ENCODE measurements around the gene FFAR2.
"Not testable (repeated sequence)": the region's sequence is repeated elsewhere in the genome, so short reads cannot be mapped to it uniquely, and the experiment has no call there.

FFAR2 gene

GRCh38 chr19:35471946-35472345 is 23.9 kb downstream of the FFAR2 start:
- no peak for TF ChIP-seq CTCF (IDR thresholded peaks at IDR 0.05; ENCODE audit: low read length, missing control alignments)
- H3K4me3 ChIP-seq (replicated peaks; ENCODE audit: low read depth, low read length), result no peak overlapping the region
- no peak for DNase-seq (ENCODE audit: low read depth)

- DNase-seq (ENCODE audit: low read depth), result no peak
- no peak overlapping the region for H3K4me3 ChIP-seq (replicated peaks; ENCODE audit: low read depth, low read length)
Observed at GRCh38 chr19:35474104-35474503, 26.0 kb downstream of the FFAR2 start.

GRCh38 chr19:35474594-35474993 is 26.5 kb downstream of the FFAR2 start:
- H3K4me3 ChIP-seq (replicated peaks; ENCODE audit: low read depth, low read length); DNase-seq (ENCODE audit: low read depth): not testable (repeated sequence)

More at GRCh38 chr19:35474104-35474503, 26.0 kb downstream of the FFAR2 start:
- TF ChIP-seq CTCF (IDR thresholded peaks at IDR 0.05; ENCODE audit: low read length, missing control alignments), result no peak

- no peak for DNase-seq (ENCODE audit: low read depth)
- no peak for TF ChIP-seq CTCF (IDR thresholded peaks at IDR 0.05; ENCODE audit: low read length, missing control alignments)
- H3K4me3 ChIP-seq (replicated peaks; ENCODE audit: low read depth, low read length), result no peak overlapping the region
Observed at GRCh38 chr19:35476149-35476548, 28.1 kb downstream of the FFAR2 start.

- DNase-seq (ENCODE audit: low read depth), result no peak
- no peak overlapping the region for H3K4me3 ChIP-seq (replicated peaks; ENCODE audit: low read depth, low read length)
- TF ChIP-seq CTCF (IDR thresholded peaks at IDR 0.05; ENCODE audit: low read length, missing control alignments), result no peak
Observed at GRCh38 chr19:35478794-35479677, 31.0 kb downstream of the FFAR2 start.

GRCh38 chr19:35483089-35483488 is 35.0 kb downstream of the FFAR2 start:
- no peak overlapping the region for H3K4me3 ChIP-seq (replicated peaks; ENCODE audit: low read depth, low read length)
- no peak for TF ChIP-seq CTCF (IDR thresholded peaks at IDR 0.05; ENCODE audit: low read length, missing control alignments)
- DNase-seq (ENCODE audit: low read depth), result no peak

- no peak for TF ChIP-seq CTCF (IDR thresholded peaks at IDR 0.05; ENCODE audit: low read length, missing control alignments)
- H3K4me3 ChIP-seq (replicated peaks; ENCODE audit: low read depth, low read length), result no peak overlapping the region
- DNase-seq (ENCODE audit: low read depth), result no peak
Observed at GRCh38 chr19:35484252-35485036, 36.4 kb downstream of the FFAR2 start.

Data from fibroblast of pulmonary artery (primary cell).